ENCODE measurements around the gene MSRB3.

DNA sequence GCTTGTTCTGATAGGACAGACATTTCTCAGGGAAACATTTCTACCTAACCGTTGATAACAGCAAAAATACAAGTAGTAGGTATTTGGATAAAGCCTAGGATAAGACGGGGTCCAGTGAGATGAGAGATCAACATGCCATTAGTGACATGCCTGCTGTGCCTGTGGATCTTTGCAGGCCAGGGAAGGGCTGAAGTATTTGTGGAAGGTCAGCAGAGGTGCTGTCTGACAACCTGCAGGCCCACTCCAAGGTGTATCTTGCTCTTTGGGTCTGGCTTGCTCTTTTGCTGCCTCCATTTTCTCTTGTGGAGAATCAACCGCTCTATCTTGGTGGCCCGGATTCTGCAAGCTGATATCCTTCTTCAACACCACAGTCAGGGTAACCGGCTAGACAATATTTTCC is 46.7 kb downstream of the MSRB3 start:
- TF ChIP-seq POLR2A (IDR thresholded peaks at IDR 0.05) (no peak), EP300 (IDR thresholded peaks at IDR 0.05; ENCODE audit: low read depth) (no peak)
- TF ChIP-seq, protein P1, sequence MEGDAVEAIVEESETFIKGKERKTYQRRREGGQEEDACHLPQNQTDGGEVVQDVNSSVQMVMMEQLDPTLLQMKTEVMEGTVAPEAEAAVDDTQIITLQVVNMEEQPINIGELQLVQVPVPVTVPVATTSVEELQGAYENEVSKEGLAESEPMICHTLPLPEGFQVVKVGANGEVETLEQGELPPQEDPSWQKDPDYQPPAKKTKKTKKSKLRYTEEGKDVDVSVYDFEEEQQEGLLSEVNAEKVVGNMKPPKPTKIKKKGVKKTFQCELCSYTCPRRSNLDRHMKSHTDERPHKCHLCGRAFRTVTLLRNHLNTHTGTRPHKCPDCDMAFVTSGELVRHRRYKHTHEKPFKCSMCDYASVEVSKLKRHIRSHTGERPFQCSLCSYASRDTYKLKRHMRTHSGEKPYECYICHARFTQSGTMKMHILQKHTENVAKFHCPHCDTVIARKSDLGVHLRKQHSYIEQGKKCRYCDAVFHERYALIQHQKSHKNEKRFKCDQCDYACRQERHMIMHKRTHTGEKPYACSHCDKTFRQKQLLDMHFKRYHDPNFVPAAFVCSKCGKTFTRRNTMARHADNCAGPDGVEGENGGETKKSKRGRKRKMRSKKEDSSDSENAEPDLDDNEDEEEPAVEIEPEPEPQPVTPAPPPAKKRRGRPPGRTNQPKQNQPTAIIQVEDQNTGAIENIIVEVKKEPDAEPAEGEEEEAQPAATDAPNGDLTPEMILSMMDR (IDR thresholded peaks at IDR 0.05): no peak
